Cardiac fibroblast (primary cell): ENCODE measurements around the gene RBMX2.

Source experiments
- DNase-seq, 2 donors: peaks; one replicate each; pipeline versions ENCODE4 v3.0.0 to v3.0.0-alpha.2; 2010; ENCODE audit warnings: low read depth in 2 of 2
- H3K4me3 ChIP-seq, 2 donors: replicated peaks in 1 of 2; 1 replicate in 1 of 2; 2 replicates in 1 of 2; pipeline ENCODE4 v1.5.1; 2011; ENCODE audit warnings: low read depth in 2 of 2, low read length in 2 of 2, mild to moderate bottlenecking in 2 of 2, moderate library complexity in 1 of 2
- TF ChIP-seq, protein P1 (sequence below): IDR thresholded peaks from one replicate; pipeline ENCODE4 v1.5.1; 2011; ENCODE audit warnings: low read depth, mild to moderate bottlenecking, low read length, inconsistent platforms

RBMX2 gene

DNA sequence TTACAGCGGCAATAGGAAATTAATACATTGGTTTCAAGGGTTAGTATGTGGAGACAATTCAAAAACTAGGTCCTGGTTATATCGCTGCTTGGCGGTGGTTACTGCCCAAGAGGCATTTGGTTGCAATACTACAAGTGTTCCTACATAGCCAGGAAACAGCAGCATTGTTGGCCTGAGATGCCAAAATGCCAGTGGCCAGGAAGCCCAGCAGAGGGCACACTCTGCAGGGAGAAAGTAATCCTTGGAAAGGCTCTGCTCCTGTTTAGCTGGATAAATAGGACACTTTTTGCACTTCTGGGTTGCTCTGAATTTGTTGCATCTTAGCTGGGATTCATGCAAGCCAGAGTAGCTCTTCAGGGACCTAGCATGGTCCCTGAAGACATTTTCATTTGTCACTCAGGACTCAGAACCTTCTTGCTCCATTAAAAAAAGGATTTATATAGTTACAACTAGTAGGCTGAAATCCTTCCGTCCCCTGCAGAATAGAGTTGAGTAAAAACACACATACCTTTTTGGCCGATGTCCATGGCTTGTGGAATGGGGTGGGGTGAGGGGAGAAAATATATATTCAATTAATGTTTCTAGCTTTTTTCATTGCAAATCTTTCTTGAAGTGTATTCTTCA, 8.2 kb upstream of the RBMX2 start:
- TF ChIP-seq, protein P1, sequence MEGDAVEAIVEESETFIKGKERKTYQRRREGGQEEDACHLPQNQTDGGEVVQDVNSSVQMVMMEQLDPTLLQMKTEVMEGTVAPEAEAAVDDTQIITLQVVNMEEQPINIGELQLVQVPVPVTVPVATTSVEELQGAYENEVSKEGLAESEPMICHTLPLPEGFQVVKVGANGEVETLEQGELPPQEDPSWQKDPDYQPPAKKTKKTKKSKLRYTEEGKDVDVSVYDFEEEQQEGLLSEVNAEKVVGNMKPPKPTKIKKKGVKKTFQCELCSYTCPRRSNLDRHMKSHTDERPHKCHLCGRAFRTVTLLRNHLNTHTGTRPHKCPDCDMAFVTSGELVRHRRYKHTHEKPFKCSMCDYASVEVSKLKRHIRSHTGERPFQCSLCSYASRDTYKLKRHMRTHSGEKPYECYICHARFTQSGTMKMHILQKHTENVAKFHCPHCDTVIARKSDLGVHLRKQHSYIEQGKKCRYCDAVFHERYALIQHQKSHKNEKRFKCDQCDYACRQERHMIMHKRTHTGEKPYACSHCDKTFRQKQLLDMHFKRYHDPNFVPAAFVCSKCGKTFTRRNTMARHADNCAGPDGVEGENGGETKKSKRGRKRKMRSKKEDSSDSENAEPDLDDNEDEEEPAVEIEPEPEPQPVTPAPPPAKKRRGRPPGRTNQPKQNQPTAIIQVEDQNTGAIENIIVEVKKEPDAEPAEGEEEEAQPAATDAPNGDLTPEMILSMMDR, result peak; percentile 72
- H3K4me3 ChIP-seq, result no peak overlapping the region
- peak; percentile 59 to 62 for DNase-seq

GRCh38 chrX:130395341-130395740, 6.4 kb upstream of the RBMX2 start:
- TF ChIP-seq, protein P1, result no peak
- DNase-seq, result no peak
- no peak overlapping the region for H3K4me3 ChIP-seq

GRCh38 chrX:130402208-130402684, 459 bp downstream of the RBMX2 start:
- H3K4me3 ChIP-seq, result peak overlapping the region; percentile 66 to 78
- TF ChIP-seq, protein P1, result no peak
- no peak for DNase-seq

DNA sequence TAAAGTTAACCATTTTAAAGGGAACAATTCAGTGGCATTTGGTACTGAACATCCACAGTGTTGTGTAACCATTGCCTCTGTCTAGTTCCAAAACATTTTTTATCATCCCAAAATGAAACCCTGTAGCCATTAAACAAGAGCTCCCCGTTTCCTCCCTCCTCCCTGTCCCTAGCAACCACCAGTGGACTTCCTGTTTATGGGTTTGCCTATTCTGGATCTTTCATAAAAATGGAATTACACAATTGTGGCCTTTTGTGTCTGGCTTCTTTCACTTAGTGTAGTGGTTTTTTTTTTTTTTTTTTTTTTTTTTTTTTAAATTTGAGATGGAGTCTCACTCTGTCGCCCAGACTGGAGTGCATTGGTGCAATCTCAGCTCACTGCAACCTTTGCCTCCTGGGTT, 11.6 kb downstream of the RBMX2 start:
- no peak overlapping the region for H3K4me3 ChIP-seq
- TF ChIP-seq, protein P1, result no peak
- DNase-seq, result peak; percentile 41 to 42

GRCh38 chrX:130414800-130415199, 13.0 kb downstream of the RBMX2 start:
- H3K4me3 ChIP-seq, result no peak overlapping the region
- TF ChIP-seq, protein P1, result no peak
- no peak for DNase-seq

- no peak overlapping the region for H3K4me3 ChIP-seq
- TF ChIP-seq, protein P1, result no peak
- DNase-seq, result no peak
These were observed 13.4 kb downstream of the RBMX2 start for GRCh38 chrX:130415201-130415600.

DNA sequence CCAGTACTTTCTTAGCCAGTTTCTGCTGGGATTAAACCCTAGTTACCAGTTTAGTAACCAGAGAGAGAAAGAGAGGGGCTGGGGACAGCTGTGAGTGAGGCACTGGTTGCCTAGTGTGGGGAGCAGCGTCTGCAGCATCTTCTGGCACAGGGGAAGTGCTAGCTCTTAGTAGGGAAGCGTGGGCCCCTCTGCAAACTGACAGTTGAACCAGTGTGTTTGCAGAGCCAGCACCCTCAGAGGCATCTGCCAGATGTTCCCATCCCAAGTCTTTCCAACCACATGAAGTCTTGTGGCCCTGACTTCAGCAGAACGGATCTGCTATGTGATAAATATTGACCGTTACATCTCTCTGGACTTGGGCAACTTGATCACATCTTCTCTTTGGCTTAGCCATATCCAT, 15.0 kb downstream of the RBMX2 start:
- DNase-seq, result no peak
- TF ChIP-seq, protein P1, result no peak
- H3K4me3 ChIP-seq, result no peak overlapping the region
